ENCODE data around the gene TRAPPC2L.

The TRAPPC2L gene

GRCh38 chr16:88911136-88911945, 54.4 kb downstream of the TRAPPC2L start:
- FAIRE-seq: no peak

GRCh38 chr16:88911946-88912310, 55.0 kb downstream of the TRAPPC2L start:
- no peak for FAIRE-seq

Data from endometrium (tissue), 2 donors.